Thoracic aorta (tissue), 2 donors: ENCODE results near the gene ARHGAP4. TPM values are rescaled to one million over a fixed set of nuclear protein-coding genes. Genes with fewer than 3 reads are reported as not detected.

ENCODE experiments used
- ATAC-seq: fragments of 150-250 bp; one replicate; pipeline ENCODE4 v1.8.0; 2017; ENCODE audit warnings: low read depth; ENCODE audit not compliant: insufficient number of reproducible peaks, low FRiP score
- DNase-seq: peaks from one replicate; pipeline ENCODE4 v3.0.0-alpha.2; 2020; ENCODE audit warnings: low spot score
- H3K27ac ChIP-seq, 2 donors: fragments of 200-600 bp; sonication (generic); 1 replicate in 1 of 2; 2 replicates in 1 of 2; pipeline ENCODE4 v1.5.1; 2016; ENCODE audit warnings: mild to moderate bottlenecking in 2 of 2, moderate library complexity in 2 of 2
- H3K27me3 ChIP-seq: fragments of 200-600 bp; sonication (generic); replicated peaks from 2 replicates; pipeline ENCODE4 v1.6.0; 2016; ENCODE audit warnings: mild to moderate bottlenecking; ENCODE audit not compliant: insufficient read depth
- H3K36me3 ChIP-seq: fragments of 200-600 bp; sonication (generic); one replicate; pipeline ENCODE4 v1.5.1; 2016
- H3K4me1 ChIP-seq, 2 donors: fragments of 200-600 bp; sonication (generic); 1 replicate in 1 of 2; 2 replicates in 1 of 2; pipeline versions ENCODE4 v1.5.1 to v1.6.0; 2016; ENCODE audit warnings: low read depth in 2 of 2, mild to moderate bottlenecking in 1 of 2; ENCODE audit not compliant: control insufficient read depth in 1 of 2
- H3K4me3 ChIP-seq: fragments of 200-600 bp; sonication (generic); 2 replicates; pipeline ENCODE4 v1.5.1; 2016; ENCODE audit warnings: mild to moderate bottlenecking
- H3K9me3 ChIP-seq: fragments of 200-600 bp; sonication (generic); 2 replicates; pipeline ENCODE4 v1.5.1; 2016
- CTCF ChIP-seq: fragments of 200-600 bp; sonication (generic); IDR thresholded peaks from one replicate; pipeline ENCODE4 v1.5.1; 2019; ENCODE audit warnings: antibody characterized with exemption
- total RNA-seq, 2 donors: library from RNA; depleted of rRNA; stranded (reverse); fragments of >200 nt; gene quantifications; one replicate each; pipeline versions ENCODE4 v1.1.0 to v1.2.3, GENCODE V29; 2016

The ARHGAP4 gene
- total RNA-seq, 2 donors from 2014 or later = 31.7 to 92.1 TPM

DNA sequence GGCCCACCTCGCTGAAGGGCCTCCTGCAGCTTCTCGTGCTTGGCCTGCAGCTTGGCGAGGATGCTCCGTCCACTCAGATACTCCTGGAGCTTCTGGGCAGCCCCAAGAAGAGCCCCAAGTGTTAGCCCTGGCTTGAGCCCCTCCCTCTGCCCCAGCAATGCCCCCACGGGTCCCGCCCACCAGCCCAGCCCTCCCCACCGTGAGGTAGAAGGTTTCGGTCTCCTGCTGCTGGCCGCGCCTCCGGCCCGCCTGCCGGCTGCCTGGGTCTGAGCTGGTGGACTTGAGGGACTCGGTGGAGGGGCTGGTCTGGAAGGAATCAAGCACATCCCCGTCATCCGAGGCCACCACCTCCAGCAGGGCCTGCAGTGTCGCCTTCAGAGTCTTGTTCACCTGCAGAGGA lies 12.9 kb downstream of the ARHGAP4 start:
- H3K36me3 ChIP-seq = no peaks in the 10 kb centered on the region
- no peak overlapping the region for H3K4me3 ChIP-seq
- TF ChIP-seq CTCF = no peak
- no peak overlapping the region for H3K27ac ChIP-seq
- no peak for ATAC-seq
- no peaks in the 10 kb centered on the region for H3K27me3 ChIP-seq
- no peaks in the 10 kb centered on the region for H3K9me3 ChIP-seq
- DNase-seq = no peak
- H3K4me1 ChIP-seq = no peaks in the 10 kb centered on the region

DNA sequence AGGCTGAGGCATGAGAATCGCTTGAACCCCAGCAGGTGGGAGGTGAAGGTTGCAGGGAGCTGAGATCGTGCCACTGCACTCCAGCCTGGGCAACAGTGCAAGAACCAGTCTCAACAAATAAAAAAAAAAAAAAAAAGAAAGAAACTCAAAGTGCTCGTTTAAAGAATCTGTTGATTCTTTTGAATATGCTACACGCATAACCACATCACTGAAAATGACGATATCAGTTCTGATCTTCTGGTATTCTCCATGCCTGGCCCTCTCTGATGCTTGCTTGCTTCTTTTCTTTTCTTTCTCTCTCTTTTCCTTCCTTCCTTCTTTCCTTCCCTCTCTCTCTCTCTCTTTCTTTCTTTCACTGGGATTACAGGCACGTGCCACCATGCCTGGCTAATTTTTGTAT lies 14.3 kb downstream of the ARHGAP4 start:
- TF ChIP-seq CTCF = no peak
- Histone ChIP-seq H3K4me1 (no peaks in the 10 kb centered on the region), H3K4me3 (no peak overlapping the region), H3K27ac (no peak overlapping the region), H3K36me3 (no peaks in the 10 kb centered on the region), H3K27me3 (no peaks in the 10 kb centered on the region), H3K9me3 (no peaks in the 10 kb centered on the region)
- no peak for DNase-seq
- no peak for ATAC-seq

- no peak for TF ChIP-seq CTCF
- no peak for DNase-seq
Measured at GRCh38 chrX:153910446-153910845, 15.6 kb downstream of the ARHGAP4 start.

GRCh38 chrX:153909980-153910360 lies 16.1 kb downstream of the ARHGAP4 start:
- no peaks in the 10 kb centered on the region for H3K9me3 ChIP-seq
- no peaks in the 10 kb centered on the region for H3K4me1 ChIP-seq
- TF ChIP-seq CTCF = no peak
- H3K27me3 ChIP-seq = no peaks in the 10 kb centered on the region
- no peak for DNase-seq
- H3K27ac ChIP-seq = no peak overlapping the region
- no peaks in the 10 kb centered on the region for H3K36me3 ChIP-seq
- H3K4me3 ChIP-seq = no peak overlapping the region
- no peak for ATAC-seq

More at GRCh38 chrX:153910446-153910845, 15.6 kb downstream of the ARHGAP4 start:
- Histone ChIP-seq H3K9me3 (no peaks in the 10 kb centered on the region), H3K27ac (no peak overlapping the region), H3K36me3 (no peaks in the 10 kb centered on the region), H3K4me3 (no peak overlapping the region), H3K4me1 (no peaks in the 10 kb centered on the region), H3K27me3 (no peaks in the 10 kb centered on the region)
- ATAC-seq = no peak

DNA sequence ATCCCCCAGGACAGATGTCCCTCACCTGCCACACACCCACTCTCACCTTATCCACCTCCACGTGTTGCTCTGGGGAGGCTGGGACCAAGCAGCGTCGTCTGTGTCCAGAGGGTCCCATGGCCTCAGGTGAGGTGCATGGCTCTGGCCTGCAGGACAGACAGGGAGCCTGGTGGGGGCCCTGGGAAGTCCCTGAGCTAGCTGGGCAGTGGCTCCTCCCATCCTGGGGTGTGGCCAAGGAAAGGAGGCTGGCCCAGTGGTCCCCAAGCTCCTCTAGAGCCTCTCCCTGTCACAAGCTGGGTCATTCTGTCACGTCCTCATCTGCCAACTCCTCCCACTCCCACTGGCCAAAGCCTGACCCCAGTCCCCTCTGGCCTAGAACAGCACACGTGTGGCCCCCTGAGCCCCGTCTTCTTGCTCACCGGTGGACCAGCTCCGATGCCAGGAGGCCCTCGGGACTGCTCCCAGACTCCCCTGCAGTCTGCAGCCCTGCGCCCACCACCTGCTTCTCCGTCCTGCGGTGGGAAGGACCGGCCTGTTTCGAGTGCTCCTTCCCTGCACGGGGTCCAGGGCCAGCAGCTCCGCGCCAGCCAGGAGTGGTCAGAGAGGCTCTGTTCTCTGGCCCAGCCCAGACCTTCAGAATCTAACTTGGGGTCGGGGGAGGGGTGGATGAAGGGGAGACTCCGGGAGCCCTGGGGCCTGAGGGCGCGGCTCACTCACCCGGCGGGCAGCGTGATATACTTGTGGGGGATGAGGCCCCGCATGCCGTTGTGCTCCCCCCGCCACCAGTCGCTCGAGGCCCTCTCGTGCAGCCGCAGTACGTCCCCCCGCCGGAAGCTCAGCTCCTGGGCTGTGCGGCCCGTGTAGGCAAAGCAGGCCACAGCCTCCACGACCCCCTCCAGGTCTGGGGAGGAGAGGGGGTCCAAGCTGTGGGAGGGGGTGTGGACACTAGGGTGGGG lies 16.8 kb downstream of the ARHGAP4 start:
- H3K9me3 ChIP-seq = no peaks in the 10 kb centered on the region
- no peaks in the 10 kb centered on the region for H3K36me3 ChIP-seq
- DNase-seq (no peak), ATAC-seq (no peak)
- no peaks in the 10 kb centered on the region for H3K4me1 ChIP-seq
- H3K27ac ChIP-seq = no peak overlapping the region
- TF ChIP-seq CTCF = no peak
- no peak overlapping the region for H3K4me3 ChIP-seq
- no peaks in the 10 kb centered on the region for H3K27me3 ChIP-seq
